Stimulated activated effector memory CD8-positive, alpha-beta T cell treated with anti-CD3 and anti-CD28 coated beads, Interleukin-12 subunit alpha, Interleukin-12 subunit beta, amount 100 ng/mL, for 72 hours (primary cell): ENCODE results near the gene ZNF782.
"Not testable (repeated sequence)": the region's sequence is repeated elsewhere in the genome, so short reads cannot be mapped to it uniquely, and the experiment has no call there.

ENCODE experiments used
- ATAC-seq: fragments of 150-1000 bp; cut with Tn5 transposase; 2 replicates; pipeline ENCODE4 v1.10.0; 2021
- DNase-seq, 2 donors: peaks; one replicate each; pipeline ENCODE4 v3.0.0; 2021 to 2022; ENCODE audit warnings: low spot score in 2 of 2
- H3K27ac Mint-ChIP-seq: one replicate; pipeline ENCODE4 v1.8.0; 2022; ENCODE audit warnings: mild to moderate bottlenecking, mixed read lengths
- H3K36me3 Mint-ChIP-seq: one replicate; pipeline ENCODE4 v1.8.0; 2022; ENCODE audit warnings: mild to moderate bottlenecking, mixed read lengths
- H3K4me1 Mint-ChIP-seq: one replicate; pipeline ENCODE4 v1.8.0; 2022; ENCODE audit warnings: mixed read lengths
- H3K4me3 Mint-ChIP-seq: one replicate; pipeline ENCODE4 v1.8.0; 2022; ENCODE audit warnings: mild to moderate bottlenecking, mixed read lengths
- H3K9me3 Mint-ChIP-seq: one replicate; pipeline ENCODE4 v1.8.0; 2022; ENCODE audit warnings: mixed read lengths

ZNF782 gene

DNA sequence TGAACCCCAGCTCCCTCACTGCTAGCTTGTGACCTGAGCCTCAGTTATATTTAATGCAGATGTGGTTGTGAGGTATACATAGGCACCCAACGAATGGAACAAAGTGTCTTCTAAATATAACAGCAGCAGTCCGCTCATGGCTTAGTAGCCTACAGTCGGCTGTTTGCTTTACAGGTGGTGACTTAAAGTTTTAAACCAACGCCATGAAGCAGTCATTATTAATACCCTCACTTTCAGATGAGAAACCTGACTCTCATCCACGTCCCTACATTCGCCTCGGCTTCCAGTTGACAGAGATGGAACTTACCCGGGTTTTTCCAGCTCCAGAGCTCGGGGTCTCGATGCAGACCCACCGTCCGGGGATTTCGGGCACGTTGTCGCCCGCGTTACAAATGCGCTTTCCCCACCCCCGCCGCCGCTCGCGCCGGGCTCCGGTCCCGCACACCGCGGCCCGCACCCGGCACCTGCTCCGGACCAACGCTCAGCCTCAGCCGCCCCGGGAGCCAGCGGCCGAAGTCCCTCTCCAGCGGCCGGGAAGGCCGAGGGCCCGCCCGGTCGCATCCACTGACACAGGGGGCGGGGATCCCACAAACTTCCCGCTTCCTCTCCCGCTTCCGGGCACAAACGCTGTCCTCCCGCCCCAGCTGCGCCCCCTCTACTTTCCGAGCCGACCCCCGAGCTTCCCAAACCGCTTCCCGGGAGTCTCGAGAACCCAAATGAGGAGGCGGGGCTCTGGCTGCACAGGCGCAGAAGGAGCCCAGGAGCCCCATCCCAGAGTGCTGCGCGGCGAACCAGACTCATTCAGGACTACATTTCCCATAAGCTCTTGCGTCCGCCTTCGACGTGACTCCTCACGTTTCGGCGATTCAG is at the start of gene ZNF782:
Gene ZNF782 (minus strand): TSS at position 734 of the 870 bp plus-strand sequence. CDS start 2,553 bp downstream, outside the sequence.
- Mint-ChIP-seq H3K36me3 (peaks cover 6% of the 10 kb centered on the region), H3K4me1 (peaks cover 49% of the 10 kb centered on the region), H3K27ac (peak within 1 kb of the TSS; percentile 99), H3K9me3 (no peaks in the 10 kb centered on the region), H3K4me3 (peak within 1 kb of the TSS; percentile 100)
- peak; percentile 70 to 91 for DNase-seq
- ATAC-seq, result peak; percentile 93

GRCh38 chr9:96900010-96900409 is 45.7 kb upstream of the ZNF782 start:
- H3K4me1 Mint-ChIP-seq, H3K27ac Mint-ChIP-seq, H3K36me3 Mint-ChIP-seq, H3K9me3 Mint-ChIP-seq, H3K4me3 Mint-ChIP-seq, DNase-seq, ATAC-seq: not testable (repeated sequence)

DNA sequence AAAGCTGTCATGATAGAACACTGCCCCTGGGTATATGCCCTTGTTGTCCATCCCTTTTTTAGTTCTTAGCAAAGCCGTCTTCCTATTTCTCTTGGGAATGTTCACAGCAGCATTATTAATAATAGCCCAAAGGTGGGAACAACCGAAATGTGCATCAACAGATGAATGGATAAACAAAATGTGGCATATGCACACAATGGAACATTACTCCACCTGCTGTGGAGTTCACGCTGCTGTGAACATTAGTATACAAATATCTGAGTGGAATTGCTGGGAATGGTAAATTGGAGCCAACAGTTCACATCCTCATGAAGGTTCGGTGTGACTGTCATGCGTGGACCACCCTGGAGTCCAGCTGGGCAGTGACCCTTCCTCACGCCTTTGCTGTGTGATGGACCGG is 37.8 kb upstream of the ZNF782 start:
- Mint-ChIP-seq H3K36me3 (peaks cover 6% of the 10 kb centered on the region), H3K27ac (no peak overlapping the region), H3K4me3 (no peak overlapping the region), H3K4me1 (no peaks in the 10 kb centered on the region), H3K9me3 (no peaks in the 10 kb centered on the region)
- DNase-seq (no peak), ATAC-seq (no peak)

DNA sequence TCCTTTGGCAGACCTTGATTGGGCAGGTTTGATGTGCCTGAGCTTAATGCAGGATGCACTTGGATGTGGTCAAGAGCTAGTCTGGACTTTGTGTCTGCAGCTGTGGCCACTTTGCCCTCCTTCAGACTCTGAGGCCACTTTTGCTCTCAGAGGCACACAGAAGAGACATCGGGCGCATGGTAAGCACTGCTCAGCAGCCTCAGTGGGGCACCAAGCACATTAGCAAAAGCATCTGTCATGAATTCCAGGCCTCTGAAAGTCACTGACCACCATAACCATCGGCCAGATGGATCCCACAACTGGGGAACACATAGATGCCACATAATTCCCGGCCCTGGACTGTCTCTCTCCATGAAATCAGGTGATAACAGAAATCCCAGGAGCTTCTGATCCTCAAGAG is 34.3 kb upstream of the ZNF782 start:
- no peak overlapping the region for H3K27ac Mint-ChIP-seq
- peaks cover 6% of the 10 kb centered on the region for H3K36me3 Mint-ChIP-seq
- ATAC-seq (no peak), DNase-seq (no peak)
- H3K4me1 Mint-ChIP-seq, result peaks cover 8% of the 10 kb centered on the region
- no peaks in the 10 kb centered on the region for H3K9me3 Mint-ChIP-seq
- no peak overlapping the region for H3K4me3 Mint-ChIP-seq

DNA sequence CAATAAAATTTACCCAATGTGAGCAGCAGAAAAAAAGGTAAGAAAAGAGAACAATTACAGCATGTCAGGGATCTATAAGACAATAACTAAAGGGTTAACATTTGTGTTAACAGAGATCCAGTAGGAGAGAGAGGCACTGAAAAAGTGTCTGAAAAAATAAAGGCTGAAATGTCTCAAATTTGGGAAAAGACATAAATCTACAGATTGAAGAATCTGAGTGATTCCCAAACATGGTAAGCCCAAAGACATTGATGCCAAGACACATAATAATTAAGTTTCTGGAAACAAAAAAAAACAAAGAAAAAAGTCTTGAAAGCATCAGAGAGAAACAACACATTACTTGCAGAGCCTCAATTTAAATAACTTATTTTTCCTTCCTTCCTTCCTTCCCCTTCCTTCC is 31.1 kb upstream of the ZNF782 start:
- DNase-seq (no peak), ATAC-seq (no peak)
- Mint-ChIP-seq H3K9me3 (no peaks in the 10 kb centered on the region), H3K36me3 (peaks cover 6% of the 10 kb centered on the region), H3K4me3 (no peak overlapping the region), H3K27ac (no peak overlapping the region), H3K4me1 (peaks cover 8% of the 10 kb centered on the region)

DNA sequence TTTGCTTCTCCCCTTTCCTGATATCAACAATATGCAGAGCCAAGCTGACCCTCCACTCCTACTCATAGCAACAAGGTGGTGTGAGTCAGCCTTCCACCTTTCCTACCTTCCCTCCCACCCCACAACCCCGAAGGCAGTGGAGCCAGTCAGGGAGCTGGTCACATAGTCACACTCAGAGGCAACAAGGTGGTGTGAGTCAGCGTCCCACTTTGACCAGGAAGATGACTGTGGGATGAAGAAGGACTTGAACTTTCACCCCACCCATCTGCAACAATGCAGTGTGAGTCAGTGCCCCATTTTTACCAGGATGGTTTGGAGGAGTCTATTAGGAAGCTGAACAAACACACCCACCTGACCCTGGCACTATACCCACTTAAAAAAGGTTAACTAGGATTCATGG is 30.1 kb upstream of the ZNF782 start:
- DNase-seq (no peak), ATAC-seq (peak; percentile 94)
- no peaks in the 10 kb centered on the region for H3K36me3 Mint-ChIP-seq
- peaks cover 8% of the 10 kb centered on the region for H3K4me1 Mint-ChIP-seq
- H3K27ac Mint-ChIP-seq, result no peak overlapping the region
- H3K4me3 Mint-ChIP-seq, result no peak overlapping the region
- no peaks in the 10 kb centered on the region for H3K9me3 Mint-ChIP-seq

GRCh38 chr9:96883922-96884321 is 29.6 kb upstream of the ZNF782 start:
- DNase-seq (no peak), ATAC-seq (no peak)
- Mint-ChIP-seq H3K27ac (no peak overlapping the region), H3K4me1 (peaks cover 8% of the 10 kb centered on the region), H3K36me3 (no peaks in the 10 kb centered on the region), H3K4me3 (no peak overlapping the region), H3K9me3 (no peaks in the 10 kb centered on the region)

- no peaks in the 10 kb centered on the region for H3K9me3 Mint-ChIP-seq
- no peaks in the 10 kb centered on the region for H3K36me3 Mint-ChIP-seq
- ATAC-seq (no peak), DNase-seq (no peak)
- peaks cover 26% of the 10 kb centered on the region for H3K4me1 Mint-ChIP-seq
- peak overlapping the region; percentile 89 for H3K4me3 Mint-ChIP-seq
- H3K27ac Mint-ChIP-seq, result no peak overlapping the region
Observed at GRCh38 chr9:96877269-96877668, 23.0 kb upstream of the ZNF782 start.

- peak overlapping the region; percentile 81 for H3K27ac Mint-ChIP-seq
- peak overlapping the region; percentile 89 for H3K4me3 Mint-ChIP-seq
- H3K4me1 Mint-ChIP-seq, result peaks cover 26% of the 10 kb centered on the region
- no peaks in the 10 kb centered on the region for H3K9me3 Mint-ChIP-seq
- no peaks in the 10 kb centered on the region for H3K36me3 Mint-ChIP-seq
- peak; percentile 68 for ATAC-seq
- DNase-seq, result peak; percentile 14 to 75
Observed at GRCh38 chr9:96875461-96876142, 21.3 kb upstream of the ZNF782 start.

GRCh38 chr9:96874947-96875460 is 20.7 kb upstream of the ZNF782 start:
- Mint-ChIP-seq H3K36me3 (no peaks in the 10 kb centered on the region), H3K4me1 (peaks cover 26% of the 10 kb centered on the region), H3K27ac (peak overlapping the region; percentile 81), H3K9me3 (no peaks in the 10 kb centered on the region), H3K4me3 (peak overlapping the region; percentile 89)
- peak; percentile 96 for ATAC-seq
- peak in 1 of 2 donors; percentile 53 for DNase-seq

DNA sequence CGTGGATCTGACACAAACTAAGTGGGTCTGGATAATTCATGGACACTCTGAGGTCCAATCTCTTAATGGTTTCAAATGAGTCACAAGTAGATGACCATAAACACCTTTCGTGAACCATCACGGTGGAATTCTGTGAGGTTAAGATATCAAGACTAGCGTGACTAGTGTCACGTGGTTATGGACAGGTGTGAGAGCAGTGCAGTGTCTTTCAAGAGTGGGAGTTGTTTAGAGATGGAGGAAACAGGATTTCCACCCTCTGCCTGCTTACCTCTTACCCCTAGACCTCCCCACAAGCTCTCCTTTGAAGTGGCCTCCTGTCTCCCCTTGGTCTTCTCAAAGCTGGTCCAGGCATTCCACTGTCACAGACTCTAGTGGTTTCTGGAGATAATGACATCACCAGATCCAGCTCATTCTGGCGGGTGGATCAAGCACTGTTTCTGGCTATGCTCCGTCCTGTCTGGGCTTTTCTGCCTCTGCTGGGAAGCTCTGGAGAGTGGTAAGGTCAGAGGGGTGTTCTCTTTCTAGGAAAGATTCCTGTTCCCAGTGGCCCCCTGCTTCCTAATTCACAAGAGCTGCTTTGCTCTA is 20.0 kb upstream of the ZNF782 start:
- Mint-ChIP-seq H3K36me3 (no peaks in the 10 kb centered on the region), H3K4me3 (no peak overlapping the region), H3K4me1 (peaks cover 26% of the 10 kb centered on the region), H3K27ac (no peak overlapping the region), H3K9me3 (no peaks in the 10 kb centered on the region)
- ATAC-seq (no peak), DNase-seq (peak in 1 of 2 donors; percentile 44)

DNA sequence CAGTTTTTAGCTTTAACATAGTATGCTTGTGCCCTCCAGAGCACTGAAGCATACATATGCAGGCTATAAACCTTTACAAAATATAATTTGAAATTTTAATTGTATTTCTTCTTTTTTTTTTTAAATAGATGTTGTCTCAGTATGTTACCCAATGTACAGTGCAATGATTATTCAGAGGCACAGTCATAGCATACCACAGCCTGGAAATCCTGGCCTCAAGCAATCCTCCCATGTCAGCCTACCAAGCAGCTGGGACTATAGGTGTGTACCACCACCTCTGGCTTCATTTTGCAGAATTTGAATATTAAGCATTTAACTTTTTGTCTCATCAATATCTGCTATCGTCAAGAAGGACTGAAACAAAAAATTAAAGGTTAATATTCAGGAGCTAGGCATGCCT is 16.9 kb upstream of the ZNF782 start:
- peaks cover 23% of the 10 kb centered on the region for H3K4me1 Mint-ChIP-seq
- H3K4me3 Mint-ChIP-seq, result no peak overlapping the region
- DNase-seq (no peak), ATAC-seq (no peak)
- no peaks in the 10 kb centered on the region for H3K9me3 Mint-ChIP-seq
- H3K27ac Mint-ChIP-seq, result no peak overlapping the region
- H3K36me3 Mint-ChIP-seq, result no peaks in the 10 kb centered on the region

DNA sequence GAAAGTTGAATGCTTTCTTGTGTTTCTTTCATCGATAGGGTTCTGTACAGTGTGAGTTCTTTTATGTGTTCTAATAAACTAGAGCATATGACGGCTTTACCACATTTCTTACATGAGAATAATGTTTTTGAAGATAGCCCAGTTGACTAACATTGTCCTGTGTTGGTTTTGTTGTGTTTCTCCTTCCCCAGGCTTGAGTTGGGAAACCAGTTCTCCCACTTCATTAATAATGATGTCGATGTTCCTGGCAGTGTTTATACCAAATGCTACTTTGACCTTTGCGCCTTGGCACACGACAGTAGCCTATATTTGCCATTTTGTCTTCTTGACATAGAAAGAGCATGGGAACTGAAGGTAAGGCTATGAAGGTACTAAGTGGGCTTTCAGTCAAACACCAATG is 14.4 kb upstream of the ZNF782 start:
- no peak for ATAC-seq
- Mint-ChIP-seq H3K4me3 (no peak overlapping the region), H3K27ac (no peak overlapping the region), H3K4me1 (no peaks in the 10 kb centered on the region), H3K9me3 (peaks cover 2% of the 10 kb centered on the region), H3K36me3 (no peaks in the 10 kb centered on the region)
- DNase-seq, result no peak

DNA sequence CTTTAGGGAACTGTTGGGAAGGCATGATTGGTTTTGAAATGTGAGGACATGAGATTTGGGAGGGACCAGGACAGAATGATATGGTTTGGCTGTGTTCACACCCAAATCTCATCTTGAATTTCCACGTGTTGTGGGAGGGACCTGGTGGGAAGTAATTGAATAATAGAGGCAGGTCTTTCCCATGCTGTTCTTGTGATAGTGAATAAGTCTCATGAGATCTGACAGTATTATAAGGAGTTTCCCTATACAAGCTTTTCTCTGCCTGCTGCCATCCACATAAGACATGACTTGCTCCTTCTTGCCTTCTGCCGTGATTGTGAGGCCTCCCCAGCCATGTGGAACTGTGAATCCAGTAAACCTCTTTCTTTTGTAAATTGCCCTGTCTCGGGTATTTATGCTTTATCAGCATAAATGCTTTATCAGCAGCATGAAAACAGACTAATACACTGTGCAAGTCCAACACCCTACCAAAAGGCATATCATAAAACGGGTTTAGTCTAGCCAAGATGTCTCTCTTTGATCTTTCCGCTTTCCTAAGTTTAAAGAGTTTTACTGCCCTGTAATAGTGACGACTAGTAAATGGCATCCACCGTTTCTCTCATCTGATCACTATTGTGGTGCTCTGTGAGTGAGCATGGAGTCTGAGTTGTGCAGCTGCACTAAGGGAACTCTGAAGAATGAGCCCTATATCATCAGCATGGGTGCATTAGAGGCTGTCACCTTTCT is 12.9 kb upstream of the ZNF782 start:
- ATAC-seq, result no peak
- H3K36me3 Mint-ChIP-seq, result no peaks in the 10 kb centered on the region
- no peak for DNase-seq
- peaks cover 2% of the 10 kb centered on the region for H3K9me3 Mint-ChIP-seq
- no peak overlapping the region for H3K27ac Mint-ChIP-seq
- H3K4me3 Mint-ChIP-seq, result no peak overlapping the region
- no peaks in the 10 kb centered on the region for H3K4me1 Mint-ChIP-seq

DNA sequence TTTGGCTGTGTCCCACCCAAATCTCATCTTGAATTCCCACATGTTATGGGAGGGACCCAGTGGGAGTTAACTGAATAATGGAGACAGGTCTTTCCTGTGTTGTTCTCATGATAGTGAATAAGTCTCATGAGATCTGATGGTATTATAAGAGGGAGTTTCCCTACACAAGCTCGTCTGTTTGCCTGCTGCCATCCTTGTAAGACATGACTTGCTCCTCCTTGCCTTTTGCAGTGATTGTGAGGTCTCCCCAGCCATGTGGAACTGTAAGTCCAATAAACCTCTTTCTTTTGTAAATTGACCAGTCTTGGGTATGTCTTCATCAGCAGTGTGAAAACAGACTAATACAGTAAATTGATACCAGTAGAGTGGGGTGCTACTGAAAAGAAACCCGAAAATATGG is 10.9 kb upstream of the ZNF782 start:
- H3K4me3 Mint-ChIP-seq, H3K27ac Mint-ChIP-seq, H3K36me3 Mint-ChIP-seq, ATAC-seq, H3K9me3 Mint-ChIP-seq, H3K4me1 Mint-ChIP-seq, DNase-seq: not testable (repeated sequence)
